Superior temporal gyrus (tissue), 1 donor: ENCODE data around the gene NR4A1.

ENCODE experiments used
- DNase-seq: peaks from one replicate; pipeline ENCODE4 v3.0.0-alpha.2; 2016; ENCODE audit errors: extremely low spot score

Gene NR4A1

DNA sequence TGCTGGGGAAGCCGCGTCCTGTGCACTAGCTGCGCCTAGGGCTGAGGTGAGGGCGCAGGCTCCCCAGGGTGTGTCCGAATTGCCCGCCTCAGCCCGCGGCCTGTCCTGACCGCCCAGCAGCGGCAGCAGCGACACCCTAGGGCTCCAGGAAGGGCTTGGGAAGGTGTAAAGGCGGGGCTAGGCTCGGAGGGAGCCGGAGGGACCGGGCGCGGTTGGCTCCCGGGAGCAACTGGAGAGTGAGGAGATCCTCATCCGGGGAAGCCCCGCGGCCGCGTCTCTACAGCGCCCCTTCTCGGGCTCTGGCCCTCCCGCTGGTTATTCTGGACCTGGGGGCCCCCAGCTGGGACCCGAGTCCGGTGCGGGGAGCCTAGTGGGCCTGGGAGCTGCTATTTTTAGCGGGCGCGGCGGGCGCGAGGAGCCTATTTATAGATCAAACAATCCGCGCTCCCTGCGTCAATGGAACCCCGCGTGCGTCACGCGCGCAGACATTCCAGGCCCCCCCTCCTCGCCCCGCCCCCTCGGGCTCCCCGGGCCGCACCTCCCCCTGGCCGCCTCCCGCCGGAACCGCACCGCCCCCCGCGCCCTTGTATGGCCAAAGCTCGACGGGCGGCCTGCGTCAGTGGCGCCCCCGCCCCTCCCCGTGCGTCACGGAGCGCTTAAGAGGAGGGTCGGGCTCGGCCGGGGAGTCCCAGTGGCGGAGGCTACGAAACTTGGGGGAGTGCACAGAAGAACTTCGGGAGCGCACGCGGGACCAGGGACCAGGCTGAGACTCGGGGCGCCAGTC, at the start of gene NR4A1:
Gene NR4A1, plus strand, starts transcription at position 685 of the 784 bp plus-strand sequence. CDS start 2,887 bp downstream, outside the sequence.
- DNase-seq, result peak; percentile 81

DNA sequence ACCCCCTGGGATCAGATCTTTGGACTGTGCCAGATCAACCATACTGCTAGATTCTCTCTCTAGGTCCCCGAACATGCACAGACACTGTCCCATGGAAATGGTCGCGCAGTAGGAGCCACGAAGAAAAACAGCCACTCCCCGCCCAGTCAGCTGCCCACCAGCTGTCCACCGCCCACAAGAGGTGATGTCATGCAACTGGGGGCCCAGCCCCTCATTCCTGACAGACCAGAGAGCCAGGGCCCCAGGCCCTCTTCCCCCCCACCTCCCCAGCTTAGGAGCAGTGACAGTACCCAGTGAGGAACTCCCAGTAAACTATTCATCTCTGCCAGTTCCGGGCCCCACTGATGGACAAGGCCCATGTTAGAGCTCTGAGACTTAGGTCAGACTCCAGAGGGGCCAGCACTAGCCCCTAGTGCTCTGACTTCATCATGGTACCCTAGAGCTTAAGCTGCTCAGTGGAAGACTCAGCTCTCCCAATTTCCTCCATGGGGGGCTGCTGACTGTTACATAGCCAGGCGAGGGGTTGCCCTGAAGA, 48.2 kb upstream of the NR4A1 start:
- no peak for DNase-seq

DNA sequence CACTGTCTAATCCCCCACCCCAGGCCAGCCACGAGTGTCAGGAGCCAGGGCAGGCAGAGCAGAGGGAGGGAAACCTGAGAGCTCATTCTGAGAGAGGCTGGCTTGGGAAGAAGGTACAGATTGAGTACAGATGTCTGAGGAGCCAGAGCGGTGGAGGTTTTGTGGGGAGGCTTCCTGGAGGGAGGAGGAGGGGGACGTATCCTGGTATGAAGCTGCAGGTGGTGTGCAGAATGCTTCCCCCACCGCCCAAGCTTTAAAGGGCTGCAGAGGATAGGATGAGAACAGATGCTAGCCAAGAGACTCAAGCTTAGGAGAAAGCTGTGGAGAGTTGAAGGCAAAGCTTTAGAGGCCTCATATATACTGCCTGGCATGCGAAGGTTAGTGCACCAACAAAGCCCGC, 47.7 kb upstream of the NR4A1 start:
- no peak for DNase-seq

DNA sequence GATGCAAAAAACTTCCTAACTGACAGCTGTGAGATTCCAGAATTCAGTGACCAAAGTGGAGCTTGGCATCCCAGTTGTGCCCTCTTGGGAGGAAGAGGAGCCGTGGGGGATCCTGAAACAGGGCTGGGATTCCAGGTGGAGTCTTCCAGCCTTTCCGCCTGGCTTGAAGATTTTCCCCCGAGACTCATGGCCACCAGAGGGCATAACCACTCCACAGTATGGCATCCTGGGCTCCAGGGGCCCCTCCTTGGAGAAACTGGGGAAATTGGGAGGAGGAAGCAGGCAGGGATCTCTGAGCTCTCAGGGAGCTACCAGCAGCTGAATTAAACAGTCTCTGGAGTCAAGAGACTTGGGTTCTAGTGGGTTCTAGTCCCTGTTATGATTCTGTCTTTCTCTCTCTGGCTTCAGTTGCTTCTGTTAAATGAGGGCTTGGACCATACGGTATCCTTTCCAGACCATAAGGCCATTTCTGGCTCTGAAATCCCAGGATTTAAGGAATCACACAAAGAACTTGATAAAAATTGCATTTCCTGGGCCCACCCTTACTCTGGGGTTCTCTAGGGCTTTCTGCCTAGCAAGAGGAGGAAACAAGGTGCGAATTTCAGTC, 47.1 kb upstream of the NR4A1 start:
- peak; percentile 90 for DNase-seq

DNA sequence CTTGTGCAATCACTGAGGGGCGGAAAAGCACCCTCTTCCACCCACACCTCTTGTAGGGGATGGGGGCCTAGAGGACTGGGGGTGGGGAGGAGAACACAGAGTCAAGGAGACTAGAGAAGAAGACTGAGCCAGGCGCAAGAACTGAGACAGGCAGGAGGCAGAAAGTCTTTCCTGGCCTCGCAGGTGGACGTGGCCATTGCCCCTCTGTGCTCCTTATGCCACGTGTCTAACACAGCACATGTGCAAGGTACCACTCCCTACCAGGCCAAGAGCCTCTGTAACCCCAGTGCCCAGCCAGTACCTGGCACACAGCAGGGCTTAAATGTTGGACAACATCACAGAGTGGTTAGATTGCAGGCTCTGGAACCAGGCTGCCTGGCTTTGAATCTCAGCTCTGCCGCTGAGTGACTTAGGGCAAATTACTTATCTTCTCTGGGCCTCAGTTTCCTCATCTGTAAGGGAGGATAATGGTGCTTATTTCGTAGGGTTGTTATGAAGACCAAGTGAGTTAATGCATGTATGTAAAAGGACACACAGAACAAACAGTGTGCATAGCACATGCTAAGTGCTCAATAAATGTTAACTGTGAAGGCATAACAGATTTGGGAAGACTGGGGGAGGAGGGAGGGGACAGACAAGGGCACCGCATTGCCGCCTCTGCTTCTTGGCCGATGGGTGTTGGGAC, 45.9 kb upstream of the NR4A1 start:
- DNase-seq, result peak; percentile 49

DNA sequence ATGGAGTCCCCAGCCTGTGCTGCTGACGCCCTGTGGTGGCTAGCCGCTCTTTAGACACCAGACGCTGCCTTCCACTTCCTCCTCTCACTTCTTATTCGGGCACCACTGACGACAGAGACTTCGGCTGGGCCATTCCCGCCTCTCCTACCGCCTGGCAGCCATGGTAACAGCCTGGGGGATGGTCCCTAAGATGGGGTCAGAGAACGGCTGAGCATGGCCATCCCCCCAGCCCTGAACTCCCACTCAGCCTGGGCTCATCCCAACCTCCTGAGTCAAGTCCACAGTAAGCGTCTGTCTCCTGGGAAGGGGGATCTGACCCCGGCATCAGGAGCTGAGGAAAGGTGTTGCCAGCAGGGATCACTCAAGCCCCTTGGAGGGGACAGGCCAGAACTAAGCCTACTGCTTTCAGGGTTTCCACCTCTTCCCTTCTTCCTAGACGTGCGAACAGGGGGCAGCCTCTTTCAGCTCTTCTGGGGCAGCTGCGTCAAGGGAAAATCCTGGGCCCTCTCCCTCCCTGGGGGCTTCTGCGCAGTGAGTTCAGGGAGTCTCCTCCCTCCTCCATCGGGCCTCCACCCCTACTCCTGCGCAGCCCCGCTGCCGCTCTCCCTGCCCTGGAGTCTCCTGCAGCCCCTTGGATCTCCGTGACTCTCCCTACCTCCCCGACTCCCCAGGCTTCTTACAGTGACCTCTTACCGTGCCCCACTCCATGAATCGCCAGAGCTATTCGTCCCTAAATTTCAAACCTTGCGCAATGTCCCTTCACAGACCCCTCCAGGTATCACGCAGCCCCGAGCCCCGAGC, 45.1 kb upstream of the NR4A1 start:
- no peak for DNase-seq

DNA sequence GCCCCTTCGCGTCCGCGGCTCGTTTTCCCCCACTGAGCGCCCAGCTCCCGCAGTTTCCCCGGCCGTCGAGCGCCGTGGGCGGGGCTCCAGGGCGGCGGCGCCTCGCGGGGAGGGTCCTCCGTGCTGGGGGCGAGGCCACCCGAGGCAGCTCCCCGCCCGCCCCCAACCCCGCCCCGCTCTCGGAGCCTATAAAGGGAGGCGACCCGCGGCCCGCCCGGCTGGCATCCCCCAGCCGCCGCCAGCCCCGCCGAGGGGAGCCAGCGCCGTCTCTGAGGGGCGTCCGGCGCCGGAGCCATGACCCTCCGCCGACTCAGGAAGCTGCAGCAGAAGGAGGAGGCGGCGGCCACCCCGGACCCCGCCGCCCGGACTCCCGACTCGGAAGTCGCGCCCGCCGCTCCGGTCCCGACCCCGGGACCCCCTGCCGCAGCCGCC, 44.5 kb upstream of the NR4A1 start, which contains the start of gene TAMALIN:
Gene TAMALIN, plus strand, starts transcription at position 221 of the 432 bp plus-strand sequence. Its CDS starts 74 bp downstream, at position 295.
- no peak for DNase-seq

DNA sequence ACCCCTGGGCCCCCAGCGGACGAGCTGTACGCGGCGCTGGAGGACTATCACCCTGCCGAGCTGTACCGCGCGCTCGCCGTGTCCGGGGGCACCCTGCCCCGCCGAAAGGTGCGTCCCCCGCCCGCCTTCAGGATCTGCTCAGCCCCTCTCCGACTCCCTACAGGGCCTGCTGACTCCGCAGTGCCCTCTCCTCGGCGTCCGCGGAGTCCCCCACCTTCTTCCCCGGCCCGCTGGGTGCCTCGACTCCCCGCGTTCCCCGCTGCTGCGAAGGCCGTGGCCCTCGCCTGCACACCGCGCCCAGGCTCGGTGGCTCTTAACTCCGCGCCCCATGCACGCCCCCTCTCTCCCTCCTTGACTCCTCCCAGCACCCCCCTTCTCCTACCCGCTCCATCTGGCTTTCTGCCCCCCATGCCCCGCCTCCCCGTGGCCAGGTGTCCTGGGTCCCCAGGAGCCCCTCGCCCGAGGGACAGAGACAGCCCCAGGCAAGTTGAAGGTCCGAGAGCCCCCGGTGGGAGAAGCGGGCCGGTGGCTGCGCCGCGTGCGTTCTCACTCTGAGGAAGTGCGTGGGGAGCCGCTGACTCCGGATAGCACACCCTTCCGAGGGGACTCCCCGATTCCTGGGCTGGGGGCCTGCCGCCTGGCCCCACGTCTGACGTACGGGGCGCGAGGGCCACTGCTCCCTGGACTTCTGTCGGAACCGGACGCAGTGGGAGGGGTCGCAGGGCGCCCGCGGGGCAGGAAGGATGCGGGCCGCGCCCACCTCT, 43.9 kb upstream of the NR4A1 start:
- no peak for DNase-seq

DNA sequence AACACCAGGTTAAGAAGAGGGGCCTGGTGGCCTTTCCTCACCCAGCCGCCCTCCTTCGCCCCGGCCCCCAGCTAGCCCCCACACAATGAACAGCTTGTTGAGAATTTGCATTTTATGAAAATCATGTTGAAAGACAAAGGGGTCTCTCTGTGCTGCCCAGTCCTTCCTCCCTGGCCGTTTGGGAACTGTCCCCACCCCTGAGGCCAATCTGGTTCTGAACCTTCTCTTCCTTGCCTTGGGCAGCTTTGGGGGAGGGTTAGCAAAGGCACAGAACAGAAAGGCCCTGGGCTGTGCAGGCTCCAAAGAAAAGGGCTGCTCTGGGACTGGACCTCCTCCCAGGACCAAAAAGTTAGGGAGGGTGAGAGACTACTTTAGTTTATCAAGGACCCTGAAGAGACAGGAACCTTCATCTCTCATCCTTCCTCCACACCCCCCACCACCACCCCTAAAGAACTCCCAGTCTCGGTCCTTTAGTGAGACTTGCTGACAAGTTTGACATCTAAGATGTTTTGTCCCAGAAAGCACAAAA, 43.2 kb upstream of the NR4A1 start:
- no peak for DNase-seq

DNA sequence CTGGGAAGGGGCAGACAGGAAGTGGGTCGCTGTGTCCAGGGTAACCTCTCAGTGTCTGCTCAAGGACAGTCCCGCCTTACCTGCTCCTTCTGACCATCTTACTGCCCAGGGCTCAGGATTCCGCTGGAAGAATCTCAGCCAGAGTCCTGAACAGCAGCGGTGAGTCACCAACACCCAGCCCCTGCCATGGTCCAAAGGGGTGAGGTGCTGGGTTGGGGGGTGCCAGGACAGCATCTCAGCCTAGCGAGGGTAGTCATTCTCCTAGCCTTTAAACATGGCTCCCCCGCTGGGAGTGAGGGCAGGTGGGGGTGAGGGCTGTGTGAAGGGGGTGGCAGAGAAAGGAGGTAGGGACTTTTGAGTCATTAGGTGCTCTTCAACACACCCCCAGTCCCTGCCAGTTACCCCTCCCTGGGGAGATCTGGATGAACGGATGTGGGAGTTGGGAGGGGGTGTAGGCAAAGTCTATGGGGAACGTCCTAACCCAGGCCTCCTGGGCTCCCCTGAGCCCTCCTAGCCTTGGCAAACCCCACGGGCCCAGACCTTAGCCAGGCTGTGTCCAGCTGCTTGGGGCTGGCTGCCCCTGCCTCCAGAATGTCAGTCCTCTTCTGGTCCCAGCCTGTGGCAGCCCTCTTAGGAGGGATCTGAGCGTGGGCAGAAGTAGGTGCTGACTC, 42.0 kb upstream of the NR4A1 start:
- DNase-seq, result no peak

DNA sequence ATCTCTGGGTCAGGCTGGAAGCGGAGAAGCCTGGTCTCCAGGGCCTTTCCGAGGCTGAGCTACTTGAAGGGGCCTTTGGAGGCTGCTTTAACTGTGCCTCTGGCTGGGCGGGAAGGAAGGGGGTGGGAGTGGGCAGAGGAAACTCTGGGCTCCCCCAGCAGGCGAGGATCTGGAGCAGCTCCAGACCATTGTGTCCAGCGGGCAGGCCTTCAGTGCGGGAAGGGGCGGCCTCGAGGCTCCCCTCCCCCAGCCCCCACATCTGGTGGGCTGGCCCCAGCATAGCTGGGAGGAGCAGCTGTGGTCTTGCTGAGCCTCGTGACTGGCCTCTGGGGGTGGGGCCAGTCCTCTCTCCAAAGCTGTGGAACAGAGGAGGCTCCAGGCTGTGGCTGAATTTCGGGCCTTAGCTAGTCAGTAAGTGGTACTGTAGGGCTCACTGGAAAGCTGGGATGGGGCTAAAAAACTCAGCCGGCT, 41.1 kb upstream of the NR4A1 start:
- peak; percentile 86 for DNase-seq

DNA sequence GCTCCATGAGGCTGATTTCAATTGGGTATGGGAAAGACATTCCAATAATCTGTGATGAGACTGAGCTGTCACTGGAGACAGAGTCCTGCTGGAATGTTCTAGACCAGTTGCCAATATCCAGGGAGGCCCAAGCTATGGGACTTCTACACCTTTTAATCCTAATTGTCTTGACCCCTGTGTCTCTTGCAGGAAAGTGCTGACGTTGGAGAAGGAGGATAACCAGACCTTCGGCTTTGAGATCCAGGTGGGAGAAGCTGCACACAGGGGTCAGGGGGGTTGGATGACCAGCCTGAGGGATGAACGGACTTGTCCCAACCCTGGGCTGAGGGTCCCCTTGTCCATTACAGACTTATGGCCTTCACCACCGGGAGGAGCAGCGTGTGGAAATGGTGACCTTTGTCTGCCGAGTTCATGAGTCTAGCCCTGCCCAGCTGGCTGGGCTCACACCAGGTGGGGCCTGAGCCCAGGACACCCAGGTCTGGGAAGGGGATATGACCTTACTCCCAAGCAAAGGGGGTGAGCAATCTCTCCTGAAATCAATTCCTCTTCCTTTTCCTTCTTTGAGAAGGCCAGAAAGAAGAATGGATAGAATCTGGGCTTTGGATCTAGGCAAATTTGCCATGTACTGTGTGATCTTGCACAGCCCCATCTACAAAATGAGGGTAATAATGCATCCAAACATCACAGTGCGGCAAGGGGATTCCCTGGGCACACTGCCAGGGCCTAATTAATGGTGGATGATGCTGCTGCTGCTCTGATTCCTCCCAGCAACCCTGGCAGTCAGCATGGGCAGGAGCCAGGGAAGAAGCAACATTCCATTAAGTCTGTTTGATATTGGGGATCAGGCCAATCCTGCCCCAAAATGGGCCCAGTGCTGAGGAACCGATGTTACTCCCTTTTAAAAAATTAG, 40.3 kb upstream of the NR4A1 start:
- peak; percentile 19 for DNase-seq

DNA sequence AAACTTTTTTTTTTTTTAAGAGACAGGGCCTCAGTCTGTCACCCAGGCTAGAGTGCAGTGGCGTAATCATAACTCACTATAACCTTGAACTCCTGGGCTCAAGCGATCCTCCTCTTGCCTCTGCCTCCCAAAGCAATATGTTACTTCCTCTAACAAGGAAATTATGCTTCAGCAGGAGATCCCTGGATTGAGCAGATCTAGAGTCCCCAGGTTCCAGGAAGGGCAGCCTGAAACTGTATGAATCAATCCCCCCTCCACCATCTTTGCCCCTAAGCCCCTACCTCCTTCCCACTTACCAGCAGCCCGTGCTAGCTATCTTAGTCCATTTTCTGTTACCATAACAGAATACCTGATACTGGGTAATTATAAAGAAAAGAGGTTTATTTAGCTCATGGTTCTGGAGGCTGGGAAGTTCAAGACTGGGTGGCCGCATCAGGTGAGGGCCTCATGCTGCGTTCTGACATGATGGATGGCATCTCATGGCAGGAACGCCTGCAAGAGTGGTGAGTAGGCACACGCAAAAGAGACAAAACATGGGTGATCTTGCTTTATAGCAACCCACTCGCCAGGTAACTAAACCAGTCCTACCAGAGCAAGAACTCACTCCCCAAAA, 39.5 kb upstream of the NR4A1 start:
- DNase-seq, result no peak

DNA sequence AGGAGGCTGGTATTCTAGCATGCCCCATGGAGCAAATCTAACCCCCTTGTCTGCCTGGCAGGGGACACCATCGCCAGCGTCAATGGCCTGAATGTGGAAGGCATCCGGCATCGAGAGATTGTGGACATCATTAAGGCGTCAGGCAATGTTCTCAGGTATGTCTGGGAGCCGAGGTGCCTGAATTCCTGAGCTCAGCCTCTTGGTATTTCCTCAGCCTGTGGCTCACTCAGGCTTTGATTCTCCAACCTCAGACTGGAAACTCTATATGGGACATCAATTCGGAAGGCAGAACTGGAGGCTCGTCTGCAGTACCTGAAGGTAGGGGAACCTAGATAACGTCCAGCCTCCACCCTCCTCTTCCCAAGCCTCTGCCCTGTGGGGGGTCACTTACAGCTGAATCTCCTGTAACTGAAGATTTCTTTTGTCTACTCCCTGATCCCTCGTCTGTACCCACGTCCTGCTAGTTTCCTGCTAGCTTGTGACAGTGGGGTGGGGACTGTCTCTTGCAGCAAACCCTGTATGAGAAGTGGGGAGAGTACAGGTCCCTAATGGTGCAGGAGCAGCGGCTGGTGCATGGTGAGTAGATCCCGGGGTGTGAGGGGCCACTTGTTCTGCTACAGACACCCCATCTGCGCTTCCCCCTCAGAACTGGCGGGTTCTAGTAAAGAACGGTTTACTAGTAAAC, 37.5 kb upstream of the NR4A1 start:
- no peak for DNase-seq

DNA sequence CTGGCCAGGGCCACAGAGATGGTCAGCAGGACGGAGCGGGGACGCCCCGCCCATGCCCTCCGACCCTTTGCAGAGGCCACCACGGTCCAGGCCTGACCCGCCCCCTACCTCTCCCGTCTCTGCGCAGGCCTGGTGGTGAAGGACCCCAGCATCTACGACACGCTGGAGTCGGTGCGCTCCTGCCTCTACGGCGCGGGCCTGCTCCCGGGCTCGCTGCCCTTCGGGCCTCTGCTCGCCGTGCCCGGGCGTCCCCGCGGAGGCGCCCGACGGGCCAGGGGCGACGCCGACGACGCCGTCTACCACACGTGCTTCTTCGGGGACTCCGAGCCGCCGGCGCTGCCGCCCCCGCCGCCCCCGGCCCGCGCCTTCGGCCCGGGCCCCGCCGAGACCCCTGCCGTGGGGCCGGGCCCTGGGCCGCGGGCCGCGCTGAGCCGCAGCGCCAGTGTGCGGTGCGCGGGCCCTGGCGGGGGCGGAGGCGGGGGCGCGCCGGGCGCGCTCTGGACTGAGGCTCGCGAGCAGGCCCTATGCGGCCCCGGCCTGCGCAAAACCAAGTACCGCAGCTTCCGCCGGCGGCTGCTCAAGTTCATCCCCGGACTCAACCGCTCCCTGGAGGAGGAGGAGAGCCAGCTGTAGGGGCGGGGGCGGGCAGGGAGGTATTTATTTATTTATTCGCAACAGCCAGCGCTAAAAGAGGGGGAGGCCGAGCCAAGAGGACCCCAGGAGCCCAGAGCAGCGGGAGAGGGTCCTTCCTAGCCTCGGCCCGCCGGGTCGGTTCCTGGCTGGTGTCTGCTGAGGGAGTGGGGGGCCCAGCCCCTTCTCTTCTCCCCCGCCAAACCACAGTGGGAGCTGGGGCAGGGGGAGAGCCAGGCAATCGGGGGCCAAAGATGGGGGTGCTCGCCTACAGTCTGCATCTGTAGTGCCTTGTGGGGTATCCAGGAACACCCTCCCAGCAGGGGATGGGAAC, 36.4 kb upstream of the NR4A1 start:
- DNase-seq, result no peak

DNA sequence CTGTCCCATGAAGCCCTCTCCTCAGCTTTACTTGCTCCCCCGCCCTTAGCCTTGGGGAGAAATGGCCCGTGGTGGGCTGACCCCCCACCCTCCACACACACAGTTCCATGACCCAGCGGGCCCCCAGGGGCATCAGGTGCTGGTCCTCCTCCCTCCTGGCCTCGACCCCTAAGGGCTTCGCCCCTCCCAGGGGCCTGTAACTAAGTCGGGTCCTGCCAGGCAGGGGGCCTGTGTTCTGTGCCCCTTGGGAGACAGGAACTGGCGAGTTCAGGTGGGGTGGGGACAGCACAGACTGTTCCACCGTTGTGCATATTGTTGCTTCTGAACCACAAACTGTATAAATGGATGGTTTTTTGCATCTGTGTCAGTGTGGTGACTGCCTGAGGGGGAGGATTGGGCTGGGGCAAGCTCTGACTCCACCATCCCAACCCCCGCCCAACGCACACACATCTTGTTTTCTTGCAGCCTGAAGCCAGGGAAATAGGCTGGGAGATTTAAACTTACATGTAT, 35.7 kb upstream of the NR4A1 start:
- DNase-seq, result no peak
